ENCODE measurements around the gene CREB5.

The CREB5 gene

DNA sequence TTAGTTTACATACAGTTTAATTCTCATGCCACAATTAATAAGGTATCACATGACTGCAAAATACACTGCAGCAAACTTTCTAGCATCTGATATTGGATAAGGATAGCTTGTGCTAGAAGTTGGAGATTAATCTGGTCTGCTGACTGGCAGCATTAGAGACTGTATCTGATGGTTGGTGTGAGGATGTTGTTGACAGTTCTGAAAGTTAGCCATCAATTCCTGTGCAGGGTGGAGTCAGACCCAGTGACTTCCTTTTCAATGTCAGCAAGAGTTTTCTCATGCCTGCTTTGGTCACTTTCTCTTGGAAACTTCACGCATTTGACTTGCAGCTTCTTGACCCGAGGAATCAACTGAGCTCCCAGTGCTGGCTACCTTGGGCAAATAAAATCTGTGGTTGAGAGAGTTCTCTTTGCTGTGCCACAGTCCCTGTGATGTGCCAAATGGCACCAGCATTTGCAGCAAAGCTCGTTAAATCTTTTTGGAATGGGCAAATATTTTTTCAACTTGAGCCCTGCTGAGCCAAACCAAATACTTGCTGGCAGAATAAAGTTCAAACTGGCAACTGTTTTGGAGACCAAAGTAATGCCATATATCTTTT lies 312.8 kb downstream of the CREB5 start:
- ATAC-seq (ENCODE audit: insufficient read depth, low read depth) (no peak), DNase-seq (no peak)
- H3K36me3 ChIP-seq (ENCODE audit: insufficient read depth, low read length), result no peaks in the 10 kb centered on the region
- no peaks in the 10 kb centered on the region for H3K79me2 ChIP-seq (ENCODE audit: insufficient read depth, low read length)
- H3K27ac ChIP-seq (ENCODE audit: low read length), result no peak overlapping the region
- no peak overlapping the region for H2AFZ ChIP-seq (ENCODE audit: low read depth, low read length)
- H3K4me3 ChIP-seq (ENCODE audit: low read depth in 1 of 2, low read length in 2 of 2), result no peak overlapping the region
- H3K27me3 ChIP-seq (ENCODE audit: insufficient read depth, low read length, poor library complexity), result peaks cover 16% of the 10 kb centered on the region
- H3K9ac ChIP-seq (ENCODE audit: low read depth, low read length), result no peak overlapping the region
- H3K4me2 ChIP-seq (ENCODE audit: insufficient read depth, low read length), result no peak overlapping the region
- H3K9me3 ChIP-seq (ENCODE audit: insufficient read depth, low read length, severe bottlenecking), result no peaks in the 10 kb centered on the region
- H4K20me1 ChIP-seq (ENCODE audit: insufficient read depth, low read length), result no peaks in the 10 kb centered on the region; the same call in 1 of the 2 replicates
- TF ChIP-seq CTCF (IDR thresholded peaks at IDR 0.05; ENCODE audit: borderline replicate concordance, extremely low read depth, low read length, poor library complexity, severe bottlenecking), result no peak
- TF ChIP-seq EZH2 (IDR thresholded peaks at IDR 0.05; ENCODE audit: borderline replicate concordance, low read depth, low read length, severe bottlenecking), result no peak
- no peaks in the 10 kb centered on the region for H3K4me1 ChIP-seq (ENCODE audit: insufficient read depth, low read length)

DNA sequence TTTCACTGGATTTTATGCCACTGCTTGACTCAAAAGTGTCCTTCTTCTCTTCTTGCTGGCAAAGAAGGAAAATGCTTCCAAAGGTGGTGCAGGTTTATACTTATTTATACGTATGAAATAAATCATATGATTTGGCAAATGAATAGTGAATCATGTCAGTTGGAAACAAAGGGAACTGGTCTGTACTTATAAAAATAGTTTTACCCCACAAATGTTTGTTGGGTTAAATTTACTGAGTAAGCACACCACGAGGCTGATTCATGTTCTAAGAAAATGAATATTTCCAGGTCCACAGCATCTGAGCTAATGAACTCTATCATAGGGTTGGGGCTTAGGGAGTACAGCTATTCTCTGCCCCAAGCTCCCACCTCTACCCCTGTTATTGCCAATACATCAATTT lies 313.6 kb downstream of the CREB5 start:
- H2AFZ ChIP-seq (ENCODE audit: low read depth, low read length), result no peak overlapping the region
- no peaks in the 10 kb centered on the region for H3K9me3 ChIP-seq (ENCODE audit: insufficient read depth, low read length, severe bottlenecking)
- no peaks in the 10 kb centered on the region for H3K36me3 ChIP-seq (ENCODE audit: insufficient read depth, low read length)
- no peaks in the 10 kb centered on the region for H3K79me2 ChIP-seq (ENCODE audit: insufficient read depth, low read length)
- no peaks in the 10 kb centered on the region; the same call in 1 of the 2 replicates for H4K20me1 ChIP-seq (ENCODE audit: insufficient read depth, low read length)
- H3K27me3 ChIP-seq (ENCODE audit: insufficient read depth, low read length, poor library complexity), result peaks cover 15% of the 10 kb centered on the region
- no peak overlapping the region for H3K27ac ChIP-seq (ENCODE audit: low read length)
- H3K4me3 ChIP-seq (ENCODE audit: low read depth in 1 of 2, low read length in 2 of 2), result no peak overlapping the region
- no peak for TF ChIP-seq EZH2 (IDR thresholded peaks at IDR 0.05; ENCODE audit: borderline replicate concordance, low read depth, low read length, severe bottlenecking)
- no peak for TF ChIP-seq CTCF (IDR thresholded peaks at IDR 0.05; ENCODE audit: borderline replicate concordance, extremely low read depth, low read length, poor library complexity, severe bottlenecking)
- DNase-seq (no peak), ATAC-seq (ENCODE audit: insufficient read depth, low read depth) (no peak)
- H3K4me2 ChIP-seq (ENCODE audit: insufficient read depth, low read length), result no peak overlapping the region
- H3K4me1 ChIP-seq (ENCODE audit: insufficient read depth, low read length), result no peaks in the 10 kb centered on the region
- H3K9ac ChIP-seq (ENCODE audit: low read depth, low read length), result no peak overlapping the region

GRCh38 chr7:28726555-28726954 lies 314.2 kb downstream of the CREB5 start:
- Histone ChIP-seq H3K27me3 (ENCODE audit: insufficient read depth, low read length, poor library complexity) (peaks cover 13% of the 10 kb centered on the region), H3K27ac (ENCODE audit: low read length) (no peak overlapping the region), H3K4me1 (ENCODE audit: insufficient read depth, low read length) (no peaks in the 10 kb centered on the region), H4K20me1 (ENCODE audit: insufficient read depth, low read length) (no peaks in the 10 kb centered on the region; the same call in 1 of the 2 replicates), H2AFZ (ENCODE audit: low read depth, low read length) (no peak overlapping the region), H3K79me2 (ENCODE audit: insufficient read depth, low read length) (no peaks in the 10 kb centered on the region), H3K4me3 (ENCODE audit: low read depth in 1 of 2, low read length in 2 of 2) (no peak overlapping the region), H3K4me2 (ENCODE audit: insufficient read depth, low read length) (no peak overlapping the region), H3K36me3 (ENCODE audit: insufficient read depth, low read length) (no peaks in the 10 kb centered on the region), H3K9me3 (ENCODE audit: insufficient read depth, low read length, severe bottlenecking) (no peaks in the 10 kb centered on the region), H3K9ac (ENCODE audit: low read depth, low read length) (no peak overlapping the region)
- TF ChIP-seq CTCF (IDR thresholded peaks at IDR 0.05; ENCODE audit: borderline replicate concordance, extremely low read depth, low read length, poor library complexity, severe bottlenecking) (no peak), EZH2 (IDR thresholded peaks at IDR 0.05; ENCODE audit: borderline replicate concordance, low read depth, low read length, severe bottlenecking) (no peak)
- no peak for DNase-seq
- no peak for ATAC-seq (ENCODE audit: insufficient read depth, low read depth)

Data from DND-41 (cell line).